H1 (cell line): ENCODE results near the gene SUPT20HL1. TPM values are rescaled to one million over a fixed set of nuclear protein-coding genes. Genes with fewer than 3 reads are reported as not detected.

ENCODE experiments used
- CTCF ChIA-PET: fragments of 300-600 bp; sonication (Branson Sonifier 250); formaldehyde crosslinking; loops from one replicate; lab custom pipeline; 2021; ENCODE audit not compliant: partially characterized antibody; lab: Charles Lee
- POLR2A ChIA-PET: fragments of 300-600 bp; sonication (Branson Sonifier 250); formaldehyde crosslinking; loops from one replicate; lab custom pipeline; 2021; ENCODE audit warnings: inconsistent platforms; ENCODE audit not compliant: partially characterized antibody; lab: Charles Lee
- DNase-seq, 2 experiments: peaks; one replicate each; pipeline versions ENCODE4 v3.0.0 to v3.0.0-alpha.2; 2010 to 2022; ENCODE audit warnings: low spot score in 2 of 2, low read depth in 1 of 2, mixed read lengths in 1 of 2
- FAIRE-seq: peaks from 2 replicates; lab custom pipeline; 2011; peaks lifted over from hg19 to GRCh38; lab: Jason Lieb, UNC
- H2AFZ ChIP-seq: 2 replicates; pipeline ENCODE4 v1.8.1; 2012; ENCODE audit warnings: low read length, inconsistent platforms
- H2AK5ac ChIP-seq: 2 replicates; pipeline ENCODE4 v1.6.1; 2013; ENCODE audit warnings: low read depth, low read length
- H2BK120ac ChIP-seq: replicated peaks from 2 replicates; pipeline ENCODE3; 2013; ENCODE audit warnings: low read depth, low read length, inconsistent platforms
- H2BK12ac ChIP-seq: 2 replicates; pipeline ENCODE4 v1.6.1; 2013; ENCODE audit warnings: low read depth, low read length
- H2BK15ac ChIP-seq: 2 replicates; pipeline ENCODE4 v1.6.1; 2013; ENCODE audit warnings: low read length
- H2BK20ac ChIP-seq: 2 replicates; pipeline ENCODE4 v1.6.1; 2013; ENCODE audit warnings: low read length
- H2BK5ac ChIP-seq: 2 replicates; pipeline ENCODE4 v1.6.1; 2013; ENCODE audit warnings: low read depth, low read length
- H3K14ac ChIP-seq: 2 replicates; pipeline ENCODE4 v1.6.1; 2013; ENCODE audit warnings: inconsistent platforms; ENCODE audit not compliant: insufficient read length
- H3K18ac ChIP-seq: 2 replicates; pipeline ENCODE4 v1.6.1; 2013; ENCODE audit warnings: low read length; ENCODE audit errors: extremely low read depth
- H3K23ac ChIP-seq: 2 replicates; pipeline ENCODE4 v1.6.1; 2013; ENCODE audit warnings: inconsistent platforms; ENCODE audit not compliant: insufficient read length
- H3K23me2 ChIP-seq: 2 replicates; pipeline ENCODE4 v1.6.1; 2013; ENCODE audit warnings: low read depth, low read length
- H3K27ac ChIP-seq: 2 replicates; pipeline ENCODE4 v1.6.1; 2011; ENCODE audit warnings: low read depth, low read length, inconsistent platforms
- H3K27me3 ChIP-seq, 4 experiments: replicated peaks in 1 of 4; 1 replicate in 1 of 4; 2 replicates in 3 of 4; pipeline versions ENCODE4 v1.6.1 to v1.8.1; 2011 to 2013; ENCODE audit warnings: low read length in 3 of 4, mild to moderate bottlenecking in 3 of 4, inconsistent platforms in 2 of 4, mixed read lengths in 2 of 4, moderate library complexity in 1 of 4; ENCODE audit not compliant: control insufficient read depth in 3 of 4, insufficient read depth in 3 of 4; ENCODE audit errors: extremely low read depth in 1 of 4
- H3K36me3 ChIP-seq, 4 experiments: 2 replicates each; pipeline versions ENCODE4 v1.6.1 to v1.8.1; 2011 to 2013; ENCODE audit warnings: mild to moderate bottlenecking in 4 of 4, low read length in 3 of 4, moderate library complexity in 2 of 4, control low read depth in 1 of 4, inconsistent platforms in 1 of 4; ENCODE audit not compliant: insufficient read depth in 4 of 4, control insufficient read depth in 2 of 4
- H3K4ac ChIP-seq: replicated peaks from 2 replicates; pipeline ENCODE3; 2013; ENCODE audit warnings: low read length, low read depth, mixed read lengths, inconsistent platforms; ENCODE audit not compliant: insufficient read length
- H3K4me1 ChIP-seq, 4 experiments: replicated peaks in 1 of 4; 1 replicate in 1 of 4; 2 replicates in 3 of 4; pipeline versions ENCODE4 v1.6.1 to v1.8.1; 2011 to 2013; ENCODE audit warnings: low read length in 3 of 4, inconsistent platforms in 2 of 4, mixed read lengths in 1 of 4; ENCODE audit not compliant: insufficient read depth in 4 of 4, control insufficient read depth in 3 of 4
- H3K4me2 ChIP-seq, 2 experiments: 2 replicates each; pipeline versions ENCODE4 v1.6.1 to v1.8.1; 2011 to 2013; ENCODE audit warnings: low read depth in 2 of 2, low read length in 2 of 2, control low read depth in 1 of 2, inconsistent platforms in 1 of 2, mild to moderate bottlenecking in 1 of 2; ENCODE audit not compliant: insufficient read depth in 1 of 2
- H3K4me3 ChIP-seq, 4 experiments: fragments of 200-600, 300-600 bp in 1 of 4; sonication (generic), shearing (Covaris generic), sonication (Bioruptor Twin) in 1 of 4; 2 replicates each; pipeline versions ENCODE4 v1.5.1 to v1.8.1; 2011 to 2016; ENCODE audit warnings: low read length in 4 of 4, low read depth in 3 of 4, control low read depth in 2 of 4, inconsistent platforms in 2 of 4, mild to moderate bottlenecking in 2 of 4, mixed read lengths in 1 of 4, moderate library complexity in 1 of 4; ENCODE audit not compliant: insufficient read depth in 2 of 4; ENCODE audit errors: extremely low read depth in 1 of 4
- H3K56ac ChIP-seq: replicated peaks from 2 replicates; pipeline ENCODE3; 2013; ENCODE audit warnings: low read depth, mild to moderate bottlenecking, mixed read lengths, low read length, inconsistent platforms; ENCODE audit not compliant: insufficient read length
- H3K79me1 ChIP-seq: 2 replicates; pipeline ENCODE4 v1.6.1; 2013; ENCODE audit warnings: low read depth, low read length, control low read depth
- H3K79me2 ChIP-seq, 2 experiments: 2 replicates each; pipeline versions ENCODE4 v1.6.1 to v1.8.1; 2012 to 2013; ENCODE audit warnings: low read length in 2 of 2, mild to moderate bottlenecking in 2 of 2, inconsistent platforms in 1 of 2; ENCODE audit not compliant: insufficient read depth in 2 of 2, control insufficient read depth in 1 of 2
- H3K9ac ChIP-seq, 4 experiments: replicated peaks in 1 of 4; 1 replicate in 1 of 4; 2 replicates in 3 of 4; pipeline versions ENCODE4 v1.6.1 to v1.8.1; 2011 to 2013; ENCODE audit warnings: low read depth in 3 of 4, low read length in 3 of 4, control low read depth in 2 of 4, mild to moderate bottlenecking in 2 of 4, moderate library complexity in 2 of 4, inconsistent platforms in 1 of 4; ENCODE audit errors: extremely low read depth in 1 of 4
- H3K9me3 ChIP-seq, 2 experiments: 2 replicates each; pipeline versions ENCODE4 v1.6.1 to v1.8.1; 2012 to 2013; ENCODE audit warnings: mild to moderate bottlenecking in 2 of 2, moderate library complexity in 2 of 2, control low read depth in 1 of 2, inconsistent platforms in 1 of 2, low read depth in 1 of 2, low read length in 1 of 2, mixed read lengths in 1 of 2; ENCODE audit not compliant: insufficient read depth in 2 of 2
- H4K20me1 ChIP-seq, 2 experiments: replicated peaks in 1 of 2; 2 replicates each; pipeline versions ENCODE3 to v1.8.1; 2011 to 2013; ENCODE audit warnings: inconsistent platforms in 2 of 2, low read length in 2 of 2, mild to moderate bottlenecking in 1 of 2; ENCODE audit not compliant: insufficient read depth in 2 of 2, control insufficient read depth in 1 of 2
- H4K5ac ChIP-seq: 2 replicates; pipeline ENCODE4 v1.6.1; 2013; ENCODE audit warnings: low read length, low read depth, mixed read lengths, inconsistent platforms; ENCODE audit not compliant: insufficient read length
- H4K8ac ChIP-seq: 2 replicates; pipeline ENCODE4 v1.8.0; 2013; ENCODE audit warnings: mild to moderate bottlenecking, moderate library complexity, low read length, inconsistent platforms; ENCODE audit not compliant: insufficient read depth; ENCODE audit errors: extremely low read depth
- H4K91ac ChIP-seq: replicated peaks from 2 replicates; pipeline ENCODE3; 2013; ENCODE audit warnings: low read length, mixed read lengths, inconsistent platforms; ENCODE audit not compliant: insufficient read length
- ATF2 ChIP-seq: IDR thresholded peaks from 2 replicates; pipeline ENCODE4 v1.6.1; 2012; ENCODE audit warnings: low read length, inconsistent platforms
- HDAC6 ChIP-seq: IDR thresholded peaks from one replicate; pipeline ENCODE4 v1.7.1; 2012; ENCODE audit warnings: low read depth, mild to moderate bottlenecking, inconsistent platforms, low read length, moderate library complexity
- KDM4A ChIP-seq: IDR thresholded peaks from one replicate; pipeline ENCODE4 v1.7.1; 2012; ENCODE audit warnings: low read depth, mild to moderate bottlenecking, moderate library complexity, low read length, inconsistent platforms; ENCODE audit not compliant: severe bottlenecking
- PHF8 ChIP-seq: fragments of 200-600 bp; sonication (generic); conservative IDR thresholded peaks from 2 replicates; pipeline ENCODE4 v1.7.1; 2012; ENCODE audit warnings: low read depth, mild to moderate bottlenecking, inconsistent platforms, low read length, moderate library complexity
- POLR2A ChIP-seq, 2 experiments: IDR thresholded peaks; 1 replicate in 1 of 2; 2 replicates in 1 of 2; pipeline ENCODE4 v1.6.1; 2011; ENCODE audit warnings: low read depth in 2 of 2, low read length in 2 of 2, mild to moderate bottlenecking in 2 of 2; ENCODE audit errors: control extremely low read depth in 1 of 2
- TCF12 ChIP-seq: IDR thresholded peaks from 2 replicates; pipeline ENCODE4 v1.6.1; 2011; ENCODE audit warnings: low read depth, mild to moderate bottlenecking, low read length
- whole genome bisulfite sequencing, 2 experiments: shearing (Covaris generic) in 1 of 2; methylation state at CpG; one replicate each; pipeline versions ENCODE4 v1.1.6 to v1.1.7; 2013 to 2015; ENCODE audit warnings: low lambda C conversion rate in 2 of 2, mixed read lengths in 2 of 2, inconsistent platforms in 1 of 2, low coverage in 1 of 2, missing lambda C conversion rate in 1 of 2; ENCODE audit not compliant: insufficient replicate concordance in 2 of 2, insufficient coverage in 1 of 2, insufficient read length in 1 of 2; ENCODE audit errors: extremely low coverage in 1 of 2, missing lambda C conversion rate in 1 of 2; 5-methylcytosine and 5-hydroxymethylcytosine counted together
- polyA plus RNA-seq, 7 experiments: library from polyadenylated mRNA; depleted of rRNA in 3 of 7; stranded (reverse) in 5 of 7; unstranded in 2 of 7; fragments of >200 nt in 5 of 7; fragments of 200-250 nt in 2 of 7; gene quantifications; 1 replicate in 5 of 7; 2 replicates in 1 of 7; 4 replicates in 1 of 7; pipeline versions ENCODE4 v1.2.1 to v1.2.3, GENCODE V29; 2011 to 2013; ENCODE audit warnings: missing spikeins in 2 of 7, mixed read lengths in 2 of 7
- total RNA-seq: library from RNA; stranded (reverse); fragmentation: NEBNext Ultra II Directional; extraction: Animal tissue kit (Norgen Biotek cat#: 25700); gene quantifications from 2 replicates; pipeline ENCODE4 v1.2.1, GENCODE V29; 2021

Gene SUPT20HL1
- total and polyA plus RNA-seq, 2 of the 8 experiments (the other 6 are each of a cell fraction or from before 2014, with no cell fraction given), result not detected

- no peaks in the 10 kb centered on the region for H3K79me1 ChIP-seq
- H2BK120ac ChIP-seq, result no peak overlapping the region
- no peak overlapping the region for H3K9ac ChIP-seq
- no peak overlapping the region for H3K27ac ChIP-seq
- no peak overlapping the region for H2BK15ac ChIP-seq
- no peak overlapping the region for H2AK5ac ChIP-seq
- POLR2A ChIA-PET, result no interaction called here
- no peaks in the 10 kb centered on the region for H3K4me1 ChIP-seq
- H4K5ac ChIP-seq, result no peak overlapping the region
- H3K23me2 ChIP-seq, result no peaks in the 10 kb centered on the region
- no peak overlapping the region for H4K91ac ChIP-seq
- H3K27me3 ChIP-seq, result no peaks in the 10 kb centered on the region
- no peak overlapping the region for H3K56ac ChIP-seq
- H2BK20ac ChIP-seq, result no peak overlapping the region
- no peak overlapping the region for H2AFZ ChIP-seq
- H2BK5ac ChIP-seq, result no peak overlapping the region
- no peak for FAIRE-seq
- TF ChIP-seq TCF12 (no peak), KDM4A (no peak), POLR2A (IDR thresholded peaks at IDR 0.05; ENCODE audit: control extremely low read depth in 1 of 2, low read depth in 2 of 2, low read length in 2 of 2) (no peak), PHF8 (no peak), ATF2 (no peak), HDAC6 (no peak)
- no peak overlapping the region for H3K4me3 ChIP-seq
- H4K20me1 ChIP-seq, result no peaks in the 10 kb centered on the region
- H3K36me3 ChIP-seq, result no peaks in the 10 kb centered on the region
- CTCF ChIA-PET, result no interaction called here
- H3K23ac ChIP-seq, result no peak overlapping the region
- no peaks in the 10 kb centered on the region for H3K79me2 ChIP-seq
- H3K4ac ChIP-seq, result no peak overlapping the region
- H3K14ac ChIP-seq, result no peak overlapping the region
- DNase-seq, result no peak
- no peaks in the 10 kb centered on the region for H3K9me3 ChIP-seq
- H3K18ac ChIP-seq, result no peak overlapping the region
- H4K8ac ChIP-seq, result no peak overlapping the region
- 69% methylated on average over 1 of the region's 1 CpG; no CpG with 5 or more reads in 1 of the 2 experiments for WGBS, 2 experiments
- no peak overlapping the region for H2BK12ac ChIP-seq
- H3K4me2 ChIP-seq, result no peak overlapping the region
Observed at GRCh38 chrX:24341795-24342194, 18.6 kb upstream of the SUPT20HL1 start.
